ENCODE measurements around the gene SLC6A1. TPM values are rescaled to one million over a fixed set of nuclear protein-coding genes. Genes with fewer than 3 reads are reported as not detected.

The SLC6A1 gene
- total RNA-seq, 1 experiment from 2014 or later, result not detected

DNA sequence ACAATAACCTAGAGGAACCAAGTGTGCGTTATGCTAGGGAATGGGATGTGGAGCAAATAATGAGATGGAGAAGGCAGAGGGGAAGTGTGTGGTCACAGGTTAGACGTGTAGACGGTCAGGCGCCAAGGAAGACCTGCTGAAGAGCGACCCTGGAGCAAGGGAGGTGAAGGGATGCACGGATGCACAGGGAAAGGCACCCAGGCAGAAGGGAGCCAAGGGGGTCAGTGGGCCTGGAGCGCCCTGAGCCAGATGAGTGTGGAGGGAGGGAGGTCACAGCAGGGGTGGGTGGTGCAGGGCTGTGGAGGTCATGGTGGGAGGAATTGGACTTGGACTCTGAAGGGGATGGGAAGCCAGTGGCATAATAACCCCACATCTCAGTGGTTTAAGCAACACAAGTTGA, 70.2 kb downstream of the SLC6A1 start:
- no peak overlapping the region for H2BK5ac ChIP-seq (ENCODE audit: insufficient read length, low read length)
- WGBS (ENCODE audit: extremely low coverage, insufficient read length, low lambda C conversion rate), result no CpG with 5 or more reads among the region's 7 CpGs
- H2BK12ac ChIP-seq (ENCODE audit: insufficient read length, low read depth, low read length), result no peak overlapping the region
- H3K4me2 ChIP-seq (ENCODE audit: insufficient read depth, insufficient read length, low read length), result no peak overlapping the region
- no peak overlapping the region for H3K14ac ChIP-seq (ENCODE audit: insufficient read depth, low read length)
- H3K79me2 ChIP-seq (ENCODE audit: insufficient read depth, low read length), result no peaks in the 10 kb centered on the region
- no peak overlapping the region for H3K9ac ChIP-seq (ENCODE audit: extremely low read depth, insufficient read length, low read length)
- Mint-ChIP-seq H3K36me3 (ENCODE audit: insufficient read depth in 1 of 3, low read depth in 3 of 3) (peaks cover 3 to 6% (median 4%) of the 10 kb centered on the region in 3 experiments; a peak in 5 of 7 replicates), H3K4me1 (no peaks in the 10 kb centered on the region), H3K27ac (no peak overlapping the region), H3K4me3 (no peak overlapping the region), H3K27me3 (ENCODE audit: low read depth) (peaks cover 33% of the 10 kb centered on the region), H3K9me3 (peaks cover 27 to 36% of the 10 kb centered on the region in 2 experiments)
- H3K56ac ChIP-seq (ENCODE audit: insufficient read length, low read depth, low read length), result no peak overlapping the region
- H4K5ac ChIP-seq (ENCODE audit: insufficient read length, low read depth, low read length), result no peak overlapping the region
- no peak overlapping the region for H3K27ac ChIP-seq (ENCODE audit: insufficient read length, low read depth, low read length)
- H3K27me3 ChIP-seq (ENCODE audit: insufficient read depth, low read length), result no peaks in the 10 kb centered on the region
- no peak overlapping the region for H3K4ac ChIP-seq (ENCODE audit: low read depth, low read length)
- H3K23me2 ChIP-seq (ENCODE audit: insufficient read length, low read depth, low read length, poor library complexity, severe bottlenecking), result no peaks in the 10 kb centered on the region
- no peak for DNase-seq
- no peaks in the 10 kb centered on the region for H4K20me1 ChIP-seq (ENCODE audit: control insufficient read depth, insufficient read depth, insufficient read length)
- H3K79me1 ChIP-seq (ENCODE audit: insufficient read depth, low read depth, low read length, poor library complexity, severe bottlenecking), result no peaks in the 10 kb centered on the region
- H3T11ph ChIP-seq (ENCODE audit: low read length), result no peak overlapping the region
- no peak overlapping the region for H3K18ac ChIP-seq (ENCODE audit: insufficient read length, low read depth, low read length)
- H2AK5ac ChIP-seq (ENCODE audit: insufficient read length, low read length), result no peak overlapping the region
- H3K4me1 ChIP-seq (ENCODE audit: insufficient read depth, low read length), result no peaks in the 10 kb centered on the region
- no peak overlapping the region for H2AFZ ChIP-seq (ENCODE audit: low read length)
- no peak overlapping the region for H2BK120ac ChIP-seq (ENCODE audit: low read depth, low read length, poor library complexity, severe bottlenecking)
- H2BK15ac ChIP-seq (ENCODE audit: low read depth, low read length), result no peak overlapping the region
- no peak overlapping the region for H4K91ac ChIP-seq (ENCODE audit: insufficient read length, low read depth, low read length)
- TF ChIP-seq, protein P1, sequence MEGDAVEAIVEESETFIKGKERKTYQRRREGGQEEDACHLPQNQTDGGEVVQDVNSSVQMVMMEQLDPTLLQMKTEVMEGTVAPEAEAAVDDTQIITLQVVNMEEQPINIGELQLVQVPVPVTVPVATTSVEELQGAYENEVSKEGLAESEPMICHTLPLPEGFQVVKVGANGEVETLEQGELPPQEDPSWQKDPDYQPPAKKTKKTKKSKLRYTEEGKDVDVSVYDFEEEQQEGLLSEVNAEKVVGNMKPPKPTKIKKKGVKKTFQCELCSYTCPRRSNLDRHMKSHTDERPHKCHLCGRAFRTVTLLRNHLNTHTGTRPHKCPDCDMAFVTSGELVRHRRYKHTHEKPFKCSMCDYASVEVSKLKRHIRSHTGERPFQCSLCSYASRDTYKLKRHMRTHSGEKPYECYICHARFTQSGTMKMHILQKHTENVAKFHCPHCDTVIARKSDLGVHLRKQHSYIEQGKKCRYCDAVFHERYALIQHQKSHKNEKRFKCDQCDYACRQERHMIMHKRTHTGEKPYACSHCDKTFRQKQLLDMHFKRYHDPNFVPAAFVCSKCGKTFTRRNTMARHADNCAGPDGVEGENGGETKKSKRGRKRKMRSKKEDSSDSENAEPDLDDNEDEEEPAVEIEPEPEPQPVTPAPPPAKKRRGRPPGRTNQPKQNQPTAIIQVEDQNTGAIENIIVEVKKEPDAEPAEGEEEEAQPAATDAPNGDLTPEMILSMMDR (conservative IDR thresholded peaks at IDR 0.05), result no peak
- no peak overlapping the region for H4K8ac ChIP-seq (replicated peaks; ENCODE audit: insufficient read length, low read depth, low read length)
- no peak overlapping the region for H2BK20ac ChIP-seq (ENCODE audit: low read depth, low read length, poor library complexity, severe bottlenecking)
- no peak overlapping the region for H3K23ac ChIP-seq (ENCODE audit: insufficient read length, low read depth, low read length)
- peaks cover 8% of the 10 kb centered on the region for H3K9me3 ChIP-seq (ENCODE audit: control insufficient read depth, low read depth, low read length)
